ENCODE data around the gene CEP72.
"Not testable (repeated sequence)": the region's sequence is repeated elsewhere in the genome, so short reads cannot be mapped to it uniquely, and the experiment has no call there.

The CEP72 gene

DNA sequence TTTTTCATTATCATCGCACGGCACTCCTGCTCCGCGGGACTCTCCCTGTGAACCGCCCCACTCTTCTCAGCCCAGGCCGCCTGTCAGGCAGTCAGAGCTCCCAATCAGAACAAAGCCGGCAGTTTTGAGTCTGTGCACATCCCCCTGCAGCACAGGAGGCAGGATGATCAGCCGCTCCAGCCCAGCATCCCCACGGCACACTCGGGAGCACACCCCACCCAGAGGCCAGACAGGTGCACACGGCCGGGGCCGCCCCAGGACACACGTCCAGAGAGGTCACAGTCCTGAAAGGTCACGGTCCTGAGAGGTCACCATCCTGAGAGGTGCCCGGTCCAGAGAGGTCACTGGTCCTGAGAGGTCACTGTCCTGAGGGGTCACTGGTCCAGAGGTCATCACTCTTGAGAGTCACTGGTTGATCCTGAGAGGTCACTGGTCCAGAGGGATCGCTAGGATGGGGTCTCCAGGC lies 72.6 kb downstream of the CEP72 start:
- no peak for DNase-seq (ENCODE audit: low spot score)

DNA sequence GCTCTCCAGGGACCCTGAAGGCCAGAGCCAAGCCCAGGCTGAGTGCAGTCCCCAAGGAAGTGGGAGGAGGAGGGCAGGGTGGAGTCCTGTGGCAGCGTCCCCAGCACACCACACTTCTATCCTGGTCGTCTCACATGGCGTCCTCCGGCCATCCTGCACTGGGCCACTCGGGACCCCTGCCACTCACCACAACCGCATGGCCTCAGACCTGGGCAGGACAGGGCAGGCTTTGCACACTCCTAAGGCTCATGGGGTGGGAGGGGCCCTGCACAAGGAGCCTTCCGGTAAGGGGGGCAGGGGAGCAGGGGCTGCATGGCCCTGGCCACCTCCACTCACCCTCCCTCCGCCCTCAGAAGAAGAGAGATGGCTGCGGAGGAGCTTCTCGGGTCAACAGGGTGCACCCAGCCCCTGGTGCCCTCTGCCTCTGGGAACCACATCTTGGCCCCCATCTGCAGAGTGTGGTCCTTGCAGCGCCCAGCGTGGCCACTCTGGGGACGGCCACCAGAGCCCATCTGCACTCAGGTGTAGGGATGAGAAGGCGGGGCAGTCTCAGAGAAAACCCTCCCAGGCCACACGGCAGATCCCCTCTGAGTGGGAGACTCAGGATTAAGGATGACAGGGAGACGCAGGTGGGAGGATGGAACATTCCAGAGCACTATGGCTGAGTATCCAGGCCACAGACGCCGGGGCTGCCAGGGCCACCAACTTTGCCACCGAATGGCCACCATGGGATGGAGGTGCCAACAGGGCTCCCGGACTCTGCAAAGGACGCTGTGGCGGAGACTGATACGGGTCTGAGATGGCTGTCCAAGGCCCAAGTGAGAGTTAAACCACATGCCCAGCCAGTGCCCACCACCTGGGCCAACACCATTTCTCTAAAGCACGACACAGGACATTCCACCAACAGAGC lies 73.4 kb downstream of the CEP72 start:
- DNase-seq (ENCODE audit: low spot score), result no peak

DNA sequence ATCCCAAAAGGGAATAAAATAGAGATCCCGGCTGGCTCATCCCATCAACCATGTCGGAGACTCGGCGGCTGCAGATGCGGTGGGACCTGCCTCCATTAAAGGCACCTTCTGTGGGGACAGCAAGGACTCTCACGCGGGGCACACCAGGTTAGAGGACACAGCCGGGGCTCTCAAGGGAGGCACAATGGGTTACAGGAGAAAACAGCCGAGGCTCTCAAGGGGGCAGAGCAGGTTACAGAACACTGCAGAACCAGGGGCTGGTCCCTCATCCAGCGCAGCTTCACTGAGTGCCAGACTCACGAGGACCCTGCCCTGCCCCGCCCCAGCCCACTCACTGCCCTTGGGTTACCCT lies 74.0 kb downstream of the CEP72 start:
- not testable (repeated sequence) for DNase-seq (ENCODE audit: low spot score)

DNA sequence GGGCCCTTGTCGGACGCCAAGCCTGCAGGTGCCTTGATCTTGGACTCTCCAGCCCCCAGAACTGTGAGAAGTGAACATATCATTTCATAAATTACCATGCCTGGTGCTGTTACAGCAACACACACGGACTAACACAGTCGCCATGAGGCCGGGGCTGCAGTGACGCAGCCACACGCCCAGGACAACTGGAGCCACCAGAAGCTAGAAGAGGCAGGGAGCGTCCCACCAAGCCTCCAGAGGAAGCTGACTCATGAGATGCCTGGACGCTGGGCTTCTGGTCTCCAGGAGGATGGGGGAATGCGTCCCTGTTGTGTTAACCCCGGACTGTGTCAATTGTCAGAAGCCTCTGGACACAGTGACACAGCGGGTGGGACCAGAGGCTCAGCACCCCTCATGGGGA lies 74.8 kb downstream of the CEP72 start:
- not testable (repeated sequence) for DNase-seq (ENCODE audit: low spot score)

DNA sequence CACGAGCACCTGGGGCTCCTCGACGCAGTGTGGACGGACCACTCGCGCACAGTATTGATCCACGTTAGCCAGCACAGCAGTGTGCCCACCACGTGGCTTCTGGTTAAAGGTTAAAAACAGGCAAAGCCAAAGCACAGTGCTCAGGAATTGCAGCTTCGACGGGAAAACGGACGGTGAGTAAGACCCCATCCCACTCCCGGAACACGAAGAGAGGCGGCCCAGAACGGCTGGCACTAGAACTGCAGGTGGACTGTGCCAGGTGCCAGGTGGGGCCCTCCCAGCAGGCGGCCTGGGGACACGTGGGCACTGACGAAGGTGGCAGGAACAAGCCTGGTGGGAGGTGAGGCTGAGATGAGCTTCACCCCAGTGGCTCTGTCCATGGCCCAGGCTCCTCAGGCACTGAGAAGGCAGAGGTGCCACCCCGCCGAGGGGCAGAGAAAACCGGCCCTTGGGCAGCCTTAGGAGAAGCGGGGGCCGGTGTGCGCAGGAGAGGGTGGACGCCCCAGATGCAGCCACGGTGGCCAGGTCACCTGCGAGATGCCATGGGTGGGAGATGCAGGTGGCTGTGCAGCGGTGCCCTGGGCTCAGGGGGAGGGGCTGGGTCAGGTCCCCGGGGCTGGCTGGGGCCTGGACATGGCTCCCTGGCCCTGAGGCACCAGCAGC lies 76.3 kb downstream of the CEP72 start:
- not testable (repeated sequence) for DNase-seq (ENCODE audit: low spot score)

DNA sequence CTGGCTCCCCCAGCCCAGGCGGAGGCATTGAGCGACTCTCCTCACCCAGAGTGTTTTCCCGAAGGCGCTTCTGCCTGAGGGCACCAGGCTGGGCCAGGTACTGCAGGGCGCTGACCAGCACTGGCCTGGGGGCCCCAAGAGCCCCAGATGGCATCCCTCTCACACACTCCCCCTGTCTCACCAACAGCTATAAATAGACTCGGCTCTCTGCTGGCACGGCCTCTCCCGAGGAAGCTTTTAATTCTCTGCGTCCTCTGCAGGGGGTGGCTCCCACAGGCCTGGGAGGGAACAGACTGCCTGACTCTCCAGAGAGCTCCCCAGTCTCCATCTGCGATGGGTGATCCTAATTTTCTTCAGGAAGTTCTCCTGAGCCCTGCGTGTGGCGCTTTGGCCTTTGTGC lies 78.2 kb downstream of the CEP72 start:
- DNase-seq (ENCODE audit: low spot score), result not testable (repeated sequence)

DNA sequence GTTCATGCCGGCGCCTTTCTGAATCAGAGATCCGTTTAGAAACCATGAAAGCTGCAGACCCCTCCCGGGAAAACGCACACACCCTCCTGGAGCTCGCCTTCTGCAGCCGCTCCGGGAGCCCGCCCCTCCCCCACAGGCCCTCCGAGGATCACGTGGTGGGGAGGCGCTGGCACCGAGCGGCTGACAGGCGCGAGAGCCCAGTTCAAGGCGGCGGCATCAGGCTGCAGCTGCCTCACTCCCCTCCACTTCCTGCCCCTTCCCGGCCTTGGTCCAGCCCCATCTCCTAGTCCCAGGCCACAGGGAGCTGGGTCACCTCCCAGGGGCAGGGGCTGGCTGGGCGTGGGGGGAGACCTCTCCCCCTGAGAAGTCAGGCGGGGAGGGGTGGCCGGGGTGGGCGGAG lies 78.9 kb downstream of the CEP72 start:
- DNase-seq (ENCODE audit: low spot score), result not testable (repeated sequence)

DNA sequence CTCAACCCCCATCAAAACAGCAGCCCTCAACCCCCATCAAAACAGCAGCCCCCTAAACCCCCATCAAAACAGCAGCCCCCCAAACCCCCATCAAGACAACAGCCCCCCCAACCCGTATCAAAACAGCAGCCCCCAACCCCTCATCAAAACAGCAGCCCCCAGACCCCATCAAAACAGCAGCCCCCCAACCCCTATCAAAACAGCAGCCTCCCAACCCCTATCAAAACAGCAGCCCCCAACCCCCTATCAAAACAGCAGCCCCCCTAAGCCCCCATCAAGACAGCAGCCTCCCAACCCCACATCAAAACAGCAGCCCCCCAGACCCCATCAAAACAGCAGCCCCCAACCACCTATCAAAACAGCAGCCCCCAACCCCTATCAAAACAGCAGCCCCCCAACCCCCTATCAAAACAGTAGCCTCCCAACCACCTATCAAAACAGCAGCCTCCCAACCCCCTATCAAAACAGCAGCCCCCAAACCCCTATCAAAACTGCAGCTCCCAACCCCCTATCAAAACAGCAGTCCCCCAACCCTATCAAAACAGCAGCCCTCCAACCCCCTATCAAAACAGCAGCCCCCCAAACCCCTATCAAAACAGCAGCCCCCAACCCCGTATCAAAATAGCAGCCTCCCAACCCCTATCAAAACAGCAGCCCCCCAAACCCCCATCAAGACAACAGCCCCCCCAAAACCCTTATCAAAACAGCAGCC lies 79.8 kb downstream of the CEP72 start:
- DNase-seq (ENCODE audit: low spot score), result no peak

DNA sequence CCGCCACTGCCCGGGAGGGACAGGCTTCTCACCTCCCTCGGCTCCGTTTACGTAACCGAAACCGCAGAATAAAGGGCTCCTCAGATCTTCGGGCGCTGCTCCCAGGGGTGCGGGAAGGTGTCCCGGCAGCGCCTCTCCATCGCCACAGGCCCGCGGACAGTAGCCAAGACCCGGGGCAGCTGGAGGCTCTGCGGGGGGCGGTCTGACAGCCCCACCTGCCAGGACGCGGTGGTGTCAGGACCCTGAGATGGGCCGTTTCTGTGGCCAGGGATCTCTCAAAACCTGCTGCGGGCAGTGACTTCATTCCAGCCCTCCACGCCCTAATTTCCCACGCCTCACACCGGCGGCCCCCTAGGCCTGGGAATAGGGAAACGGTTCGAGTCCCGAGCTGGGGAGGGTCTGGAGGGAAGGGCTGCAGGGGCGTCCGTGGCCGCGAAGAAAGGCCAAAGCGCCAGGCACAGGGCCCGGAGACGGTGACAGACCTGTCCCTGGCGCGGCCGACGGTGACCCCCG lies 80.4 kb downstream of the CEP72 start:
- DNase-seq (ENCODE audit: low spot score), result not testable (repeated sequence)

DNA sequence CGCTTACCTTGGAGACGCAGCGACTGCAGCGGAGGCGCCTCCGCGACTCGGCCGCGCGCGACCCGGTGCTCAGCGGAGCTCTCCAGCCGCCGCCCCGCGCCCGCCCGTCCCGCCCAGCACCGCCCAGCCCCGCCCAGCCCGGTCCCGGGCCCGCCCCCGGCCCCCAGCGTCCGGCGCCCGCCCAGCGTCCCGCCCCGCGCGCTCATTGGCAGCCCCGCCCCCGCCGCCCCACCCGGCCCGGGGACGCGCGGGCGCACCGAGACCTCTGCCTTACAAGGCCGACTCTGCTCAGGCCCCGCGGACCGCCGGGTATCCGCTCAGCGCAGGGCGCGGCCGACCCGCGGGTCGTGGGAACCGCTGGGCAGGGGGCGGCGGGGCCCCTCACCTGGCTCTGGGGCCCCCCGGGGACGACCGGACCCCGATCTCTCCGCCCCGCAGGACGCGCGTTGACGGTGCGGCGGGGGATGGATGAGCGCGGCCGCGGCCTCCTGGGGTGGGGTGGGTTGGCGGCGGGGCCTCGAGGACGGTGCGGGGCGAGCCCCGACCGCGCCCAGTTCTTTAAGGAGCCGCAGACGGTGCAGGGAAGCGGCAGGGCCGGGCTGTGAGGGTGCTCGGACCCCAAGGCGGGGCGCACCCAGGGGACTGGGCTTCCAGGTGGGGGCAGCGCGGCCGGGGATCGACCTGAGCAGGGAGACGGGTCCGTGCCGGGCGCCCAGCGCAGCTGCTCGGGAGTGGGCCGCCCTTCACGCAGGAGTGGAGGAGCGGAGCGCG lies 81.3 kb downstream of the CEP72 start, which contains the start of gene TPPP:
Gene TPPP, minus strand, starts transcription at position 82 of the 771 bp plus-strand sequence. CDS start 15,292 bp downstream, outside the sequence.
- DNase-seq (ENCODE audit: low spot score), result peak; percentile 65

DNA sequence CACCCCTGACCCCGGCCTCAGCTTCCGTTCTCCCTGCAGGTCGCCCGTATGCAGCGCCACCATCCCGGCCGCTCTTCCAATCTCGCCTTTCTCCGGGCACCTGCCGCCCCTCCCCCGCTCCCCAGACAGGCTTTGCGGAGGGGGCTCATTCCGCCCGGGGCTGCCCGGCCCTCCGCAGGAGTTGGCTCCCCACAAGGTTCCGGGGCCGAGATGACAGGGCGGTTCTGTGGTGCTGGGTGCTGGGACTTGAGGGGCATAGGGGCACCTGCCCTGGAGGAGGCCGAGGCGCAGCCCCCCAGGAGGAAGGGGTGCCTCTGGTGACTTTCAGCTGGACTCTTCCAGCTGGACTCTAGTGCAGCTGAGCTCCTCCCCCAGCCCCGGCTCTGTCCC lies 81.9 kb downstream of the CEP72 start:
- DNase-seq (ENCODE audit: low spot score), result not testable (repeated sequence)

DNA sequence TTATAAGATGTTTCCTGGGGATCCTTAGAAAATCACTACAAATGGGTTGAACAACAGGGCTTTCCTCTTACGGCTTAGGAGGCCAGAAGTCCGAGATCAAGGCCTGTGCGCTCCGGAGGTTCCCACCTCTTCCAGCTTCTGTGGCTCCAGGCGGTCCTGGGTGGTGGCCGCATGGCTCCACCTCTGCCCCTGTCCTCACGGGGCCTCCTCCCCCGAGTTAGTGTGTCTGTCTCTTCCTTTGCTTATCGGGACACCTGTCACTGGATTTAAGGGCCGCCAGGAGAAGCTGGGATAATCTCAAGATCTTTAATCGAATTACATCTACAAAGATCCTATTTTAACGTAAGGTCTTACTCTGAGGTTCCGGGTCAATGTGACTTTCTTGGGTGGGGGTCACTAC lies 83.3 kb downstream of the CEP72 start:
- DNase-seq (ENCODE audit: low spot score), result not testable (repeated sequence)

DNA sequence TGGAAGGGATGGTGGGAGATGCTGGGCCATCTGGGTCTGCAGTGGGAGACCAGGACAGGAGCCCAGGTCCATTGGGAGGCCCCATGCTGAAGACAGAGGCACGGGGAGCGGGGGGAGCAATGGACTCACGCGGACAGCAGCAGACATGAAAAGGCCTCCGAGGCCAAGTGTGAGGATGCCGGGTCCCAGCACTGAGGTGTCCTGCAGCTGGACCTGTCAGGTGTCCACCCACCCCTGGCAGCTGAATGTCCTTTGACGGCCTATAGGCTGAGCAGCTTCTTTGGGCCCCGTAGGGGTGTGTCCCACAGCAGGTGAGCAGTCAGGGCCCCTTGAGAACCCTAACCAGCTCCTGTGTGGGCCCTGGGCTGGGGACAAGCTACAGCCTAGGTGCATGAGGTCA lies 84.1 kb downstream of the CEP72 start:
- not testable (repeated sequence) for DNase-seq (ENCODE audit: low spot score)

DNA sequence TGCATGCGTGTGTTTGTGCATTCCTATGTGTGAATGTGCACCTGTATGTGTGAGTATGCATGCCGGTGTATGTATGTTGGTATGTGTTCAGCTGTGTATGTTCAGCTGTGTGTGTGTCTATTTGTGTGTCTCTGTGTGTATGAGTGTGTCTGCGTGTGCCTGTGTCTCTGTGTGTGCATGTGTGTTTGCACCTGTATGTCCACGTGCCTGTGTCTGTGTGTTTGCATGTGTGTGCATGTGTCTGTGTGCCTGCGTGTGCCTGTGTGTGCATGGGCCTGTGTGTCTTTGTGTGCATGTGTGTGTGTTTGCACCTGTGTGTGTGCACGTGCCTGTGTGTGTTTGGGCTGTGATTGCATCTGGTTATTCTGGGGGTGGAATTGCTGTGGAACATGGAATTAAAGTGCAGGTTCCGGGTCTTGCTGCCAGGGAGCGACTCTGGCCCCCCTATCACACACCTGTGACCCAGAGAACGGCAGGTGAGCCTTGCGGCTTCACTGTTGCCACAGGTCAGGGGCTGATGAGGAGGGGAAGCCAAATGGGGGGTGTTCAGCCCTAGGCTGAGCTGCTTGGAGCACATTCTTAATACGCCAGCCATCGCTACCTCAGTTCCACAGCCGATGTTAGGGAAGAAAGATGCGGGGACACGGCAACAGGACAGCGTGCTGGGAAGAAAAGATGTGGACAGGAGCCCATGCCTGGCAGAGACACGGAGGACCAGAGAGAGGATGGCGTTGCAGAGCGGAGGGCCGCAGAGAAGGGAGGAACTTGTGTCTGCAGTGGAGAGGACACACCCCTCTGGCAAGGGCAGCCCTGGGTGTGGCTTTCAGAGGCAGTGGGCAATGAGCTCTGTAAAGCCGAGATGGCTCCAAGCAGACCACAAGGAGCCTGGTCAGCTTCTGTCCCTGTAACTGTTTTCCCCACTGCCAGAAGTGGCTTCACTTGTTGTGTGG lies 84.9 kb downstream of the CEP72 start:
- not testable (repeated sequence) for DNase-seq (ENCODE audit: low spot score)
